Gastrocnemius medialis (tissue), 4 donors: Measurements from ENCODE around the gene SYT2.

Experiments
- POLR2A ChIP-seq, 2 donors: fragments of 450-650 bp; IDR thresholded peaks; one replicate each; pipeline ENCODE4 v1.6.1; 2017; ENCODE audit warnings: antibody characterized with exemption in 2 of 2, mild to moderate bottlenecking in 2 of 2, moderate library complexity in 2 of 2
- TF ChIP-seq, protein P1 (sequence below), 5 experiments: fragments of 450-650 bp in 3 of 5; fragments of 200-600 bp in 2 of 5; sonication (generic) in 2 of 5; IDR thresholded peaks in 4 of 5; conservative IDR thresholded peaks in 1 of 5; 1 replicate in 4 of 5; 2 replicates in 1 of 5; pipeline ENCODE4 v1.5.1; 2016 to 2019; ENCODE audit warnings: antibody characterized with exemption in 5 of 5, mild to moderate bottlenecking in 3 of 5, moderate library complexity in 3 of 5

DNA sequence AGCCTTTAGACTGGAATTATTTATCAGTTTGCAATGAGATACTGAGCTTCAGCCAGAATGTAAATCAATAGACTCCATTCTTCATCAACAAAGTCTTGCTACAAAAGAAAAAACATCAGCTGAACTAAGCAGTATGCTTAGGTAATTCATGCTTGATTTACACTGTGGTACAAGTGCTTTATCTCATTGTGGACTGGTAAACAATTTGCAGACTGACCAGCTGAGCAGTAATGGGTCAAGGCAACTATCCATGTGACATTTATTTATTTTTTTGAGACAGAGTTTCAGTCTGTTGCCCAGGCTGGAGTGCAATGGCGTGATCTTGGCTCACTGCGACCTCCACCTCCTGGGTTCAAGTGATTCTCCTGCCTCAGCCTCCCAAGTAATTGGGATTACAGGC, 39.8 kb upstream of the SYT2 start:
- TF ChIP-seq, protein P1, sequence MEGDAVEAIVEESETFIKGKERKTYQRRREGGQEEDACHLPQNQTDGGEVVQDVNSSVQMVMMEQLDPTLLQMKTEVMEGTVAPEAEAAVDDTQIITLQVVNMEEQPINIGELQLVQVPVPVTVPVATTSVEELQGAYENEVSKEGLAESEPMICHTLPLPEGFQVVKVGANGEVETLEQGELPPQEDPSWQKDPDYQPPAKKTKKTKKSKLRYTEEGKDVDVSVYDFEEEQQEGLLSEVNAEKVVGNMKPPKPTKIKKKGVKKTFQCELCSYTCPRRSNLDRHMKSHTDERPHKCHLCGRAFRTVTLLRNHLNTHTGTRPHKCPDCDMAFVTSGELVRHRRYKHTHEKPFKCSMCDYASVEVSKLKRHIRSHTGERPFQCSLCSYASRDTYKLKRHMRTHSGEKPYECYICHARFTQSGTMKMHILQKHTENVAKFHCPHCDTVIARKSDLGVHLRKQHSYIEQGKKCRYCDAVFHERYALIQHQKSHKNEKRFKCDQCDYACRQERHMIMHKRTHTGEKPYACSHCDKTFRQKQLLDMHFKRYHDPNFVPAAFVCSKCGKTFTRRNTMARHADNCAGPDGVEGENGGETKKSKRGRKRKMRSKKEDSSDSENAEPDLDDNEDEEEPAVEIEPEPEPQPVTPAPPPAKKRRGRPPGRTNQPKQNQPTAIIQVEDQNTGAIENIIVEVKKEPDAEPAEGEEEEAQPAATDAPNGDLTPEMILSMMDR (IDR thresholded peaks at IDR 0.05 in 4 of 5, conservative IDR thresholded peaks at IDR 0.05 in 1 of 5): no peak
- no peak for TF ChIP-seq POLR2A (IDR thresholded peaks at IDR 0.05)
